Retinal pigment epithelial cell (primary cell): ENCODE results near the gene P2RX1.

Experiments used
- DNase-seq: peaks from one replicate; pipeline ENCODE4 v3.0.0-alpha.2; 2010; ENCODE audit warnings: low read depth
- H3K4me3 ChIP-seq: 2 replicates; pipeline ENCODE4 v1.5.1; 2011; ENCODE audit warnings: mild to moderate bottlenecking, low read length, control low read depth, moderate library complexity
- CTCF ChIP-seq: conservative IDR thresholded peaks from 2 replicates; pipeline ENCODE4 v1.5.1; 2011; ENCODE audit warnings: low read depth, low read length, control low read depth, inconsistent platforms

The P2RX1 gene

GRCh38 chr17:3915995-3916696 is at the start of gene P2RX1:
TSS of gene P2RX1 (minus strand) at chr17:3916465. CDS start at chr17:3916225, 240 bp downstream.
- TF ChIP-seq CTCF = no peak
- H3K4me3 ChIP-seq = no peak within 1 kb of the TSS
- no peak for DNase-seq

DNA sequence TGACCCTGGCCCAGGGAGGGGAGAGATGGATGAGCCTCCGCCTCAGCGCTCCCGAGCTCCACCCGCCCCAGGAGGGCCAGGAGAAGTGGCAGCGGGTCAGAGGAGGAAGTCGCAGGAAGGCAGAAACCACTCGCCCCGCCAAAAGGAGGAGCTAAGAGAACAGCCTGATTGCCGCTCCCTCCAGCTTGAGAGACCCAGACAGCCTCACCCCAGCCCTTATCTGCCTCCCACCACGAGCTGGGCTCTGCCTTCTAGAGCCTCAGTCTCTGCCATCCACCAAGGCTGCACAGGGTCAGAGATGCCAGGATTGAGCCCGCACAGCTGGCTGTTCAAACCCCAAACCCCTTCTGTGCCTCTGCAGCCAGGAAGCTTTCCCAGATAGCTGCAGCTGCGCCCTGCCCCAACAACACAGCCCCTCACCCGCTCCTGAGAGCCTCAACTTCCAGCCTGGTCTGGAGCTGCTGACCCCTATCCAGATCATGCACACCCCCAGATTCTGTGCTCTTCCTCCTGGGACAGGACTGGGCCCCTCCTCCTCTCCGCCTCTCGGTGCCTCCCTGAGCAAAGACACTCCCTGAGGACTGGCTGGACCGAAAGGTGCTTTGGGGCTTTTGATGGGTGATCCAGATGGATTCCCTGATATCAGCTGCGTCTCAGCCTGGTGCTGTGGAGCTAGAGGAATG is 49.0 kb upstream of the P2RX1 start:
- H3K4me3 ChIP-seq = peak overlapping the region; percentile 20
- DNase-seq = no peak
- no peak for TF ChIP-seq CTCF

DNA sequence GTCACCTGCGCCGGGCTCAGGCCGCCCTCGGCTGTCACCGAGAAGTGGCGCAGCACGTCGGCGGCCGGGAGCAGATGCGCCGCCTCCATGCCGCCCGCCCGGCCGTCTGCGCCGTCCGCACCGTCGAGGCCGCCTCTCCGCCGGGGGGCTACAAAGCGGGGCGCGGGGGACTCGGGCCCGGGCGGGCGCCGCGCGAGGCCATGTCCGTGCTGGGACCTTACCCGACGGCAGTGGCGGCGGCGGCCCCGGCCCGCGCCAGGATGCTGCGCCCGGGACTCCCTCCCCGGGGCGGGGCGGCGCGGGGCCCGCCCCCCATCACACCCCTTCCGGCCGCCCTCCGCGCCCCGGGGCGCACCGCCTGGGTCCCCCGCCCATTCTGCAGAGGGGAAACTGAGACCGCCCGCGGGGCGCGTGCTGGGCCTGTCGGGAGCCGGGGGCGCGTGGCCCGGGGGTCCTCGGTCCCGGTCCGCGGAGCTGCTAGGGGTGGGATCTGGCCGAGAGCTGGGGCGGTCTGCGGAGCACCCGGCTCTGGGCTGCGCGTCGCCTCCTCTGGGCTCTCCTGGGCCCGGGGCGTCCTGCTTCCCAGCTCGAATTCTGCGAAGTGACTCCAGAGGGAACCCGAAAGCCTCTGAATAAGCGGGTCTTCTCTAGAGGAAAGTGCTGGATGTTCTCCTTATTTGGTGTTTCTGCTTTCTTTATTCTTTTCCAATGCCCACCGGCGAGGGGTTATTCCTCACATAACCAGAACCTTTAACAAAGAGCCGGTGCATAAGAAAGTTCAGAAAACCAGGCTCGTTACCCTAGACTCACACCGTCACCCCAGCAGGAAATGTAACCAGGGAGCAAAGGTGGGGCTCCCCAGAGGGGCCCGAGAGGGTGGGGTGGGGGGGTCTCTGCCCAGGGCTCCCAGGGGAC is 48.2 kb upstream of the P2RX1 start, which contains the start of gene ATP2A3:
TSS of gene ATP2A3 (minus strand) at position 235 of the 915 bp plus-strand sequence. CDS start at position 89, 146 bp downstream.
- TF ChIP-seq CTCF = no peak
- DNase-seq = no peak
- H3K4me3 ChIP-seq = peak within 1 kb of the TSS; percentile 20

- no peak for TF ChIP-seq CTCF
- no peak overlapping the region for H3K4me3 ChIP-seq
- no peak for DNase-seq
These were observed 47.3 kb upstream of the P2RX1 start for GRCh38 chr17:3963237-3964201.

GRCh38 chr17:3962965-3963236 is 46.6 kb upstream of the P2RX1 start:
- TF ChIP-seq CTCF = no peak
- H3K4me3 ChIP-seq = no peak overlapping the region
- no peak for DNase-seq

DNA sequence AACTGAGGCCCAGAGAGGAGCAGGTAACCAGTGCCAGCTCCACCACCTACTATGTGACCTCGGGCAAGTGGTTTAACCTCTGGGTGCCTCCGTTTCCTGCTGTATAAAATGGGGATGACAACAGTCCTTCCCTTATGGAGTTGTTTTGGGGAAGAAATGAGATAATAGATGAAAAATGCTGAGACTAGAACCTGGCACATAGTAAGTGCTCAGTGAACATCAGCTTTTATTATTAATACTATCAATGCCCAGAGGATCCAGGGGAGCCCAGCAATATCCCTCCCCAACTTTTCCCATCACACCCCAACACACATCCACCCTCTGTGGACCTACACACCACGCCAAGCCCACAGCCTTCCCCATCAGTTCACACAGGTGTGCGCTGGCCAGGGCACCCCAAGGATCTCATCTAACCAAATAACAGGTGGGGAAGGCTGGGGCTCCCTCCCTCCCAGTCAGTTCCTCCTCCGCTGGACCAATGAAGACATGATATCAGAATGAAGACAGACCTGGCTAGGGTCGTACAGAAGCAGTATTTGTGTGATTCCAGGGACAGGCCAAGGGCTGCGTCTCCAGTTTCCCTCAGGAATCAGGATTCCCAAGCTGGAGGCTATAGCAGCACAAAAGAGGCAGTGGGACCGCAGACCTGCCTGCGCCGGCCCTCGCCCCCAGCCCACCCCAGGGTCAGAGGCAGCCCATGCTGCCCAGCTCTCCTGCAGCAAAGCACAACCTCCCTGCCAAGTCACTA is 46.1 kb upstream of the P2RX1 start:
- TF ChIP-seq CTCF = no peak
- H3K4me3 ChIP-seq = no peak overlapping the region

More for the DNA sequence above, 46.1 kb upstream of the P2RX1 start:
- DNase-seq = no peak
